OCI-LY7 (cell line): ENCODE measurements around the gene NDUFB2. TPM values are rescaled to one million over a fixed set of nuclear protein-coding genes. Genes with fewer than 3 reads are reported as not detected.
"Not testable (repeated sequence)": the region's sequence is repeated elsewhere in the genome, so short reads cannot be mapped to it uniquely, and the experiment has no call there.

ENCODE experiments used
- BruUV-seq: library from RNA; stranded (reverse); fragments of 400-500 nt; replicated peaks from 2 replicates; lab custom pipeline; 2021; lab: Mats Ljungman, UMichigan
- CTCF ChIA-PET: fragments of 300-600 bp; sonication (Branson Sonifier 250); formaldehyde crosslinking; loops from one replicate; lab custom pipeline; 2022; ENCODE audit warnings: antibody characterized with exemption; ENCODE audit not compliant: unreplicated experiment; lab: Charles Lee
- POLR2A ChIA-PET: fragments of 300-600 bp; sonication (Branson Sonifier 250); formaldehyde crosslinking; loops from one replicate; lab custom pipeline; 2022; ENCODE audit warnings: antibody characterized with exemption; lab: Charles Lee
- DNase-seq: peaks from one replicate; pipeline ENCODE4 v3.0.0-alpha.2; 2015; ENCODE audit warnings: low spot score
- H2AFZ ChIP-seq: fragments of 200-600 bp; sonication (generic), shearing (Covaris generic); 2 replicates; pipeline ENCODE4 v1.6.1; 2014; ENCODE audit warnings: mild to moderate bottlenecking, antibody characterized with exemption, low read length, moderate library complexity
- H3K27ac ChIP-seq: fragments of 200-600 bp; sonication (generic); 2 replicates; pipeline ENCODE4 v1.5.1; 2014; ENCODE audit warnings: mixed run types, low read depth, mild to moderate bottlenecking, moderate library complexity, low read length, inconsistent platforms; ENCODE audit not compliant: poor library complexity, severe bottlenecking
- H3K36me3 ChIP-seq: fragments of 200-600 bp; sonication (generic); 2 replicates; pipeline ENCODE4 v1.6.1; 2014; ENCODE audit warnings: mild to moderate bottlenecking, antibody characterized with exemption, low read length, moderate library complexity, mixed read lengths; ENCODE audit not compliant: insufficient read depth
- H3K4me1 ChIP-seq: fragments of 200-600 bp; sonication (generic); 2 replicates; pipeline ENCODE4 v1.5.1; 2014; ENCODE audit warnings: mild to moderate bottlenecking, low read length; ENCODE audit not compliant: insufficient read depth, poor library complexity, severe bottlenecking
- H3K4me2 ChIP-seq: fragments of 200-600 bp; sonication (generic); 2 replicates; pipeline ENCODE4 v1.6.1; 2014; ENCODE audit warnings: mild to moderate bottlenecking, low read length
- H3K4me3 ChIP-seq: fragments of 200-600 bp; sonication (generic); 2 replicates; pipeline ENCODE4 v1.5.1; 2014; ENCODE audit warnings: mild to moderate bottlenecking, low read depth, low read length; ENCODE audit not compliant: poor library complexity, severe bottlenecking
- H3K79me2 ChIP-seq: fragments of 200-600 bp; sonication (generic); 2 replicates; pipeline ENCODE4 v1.6.1; 2016; ENCODE audit warnings: low read depth, mild to moderate bottlenecking, low read length, moderate library complexity, mixed read lengths; ENCODE audit not compliant: insufficient read depth
- H3K9me2 ChIP-seq: fragments of 200-600 bp; sonication (generic); 2 replicates; pipeline ENCODE4 v1.6.1; 2016; ENCODE audit warnings: mild to moderate bottlenecking, low read length, mixed read lengths; ENCODE audit not compliant: insufficient read depth
- H3K9me3 ChIP-seq: fragments of 200-600 bp; sonication (generic); 2 replicates; pipeline ENCODE4 v1.6.1; 2014; ENCODE audit warnings: mild to moderate bottlenecking, mixed run types, low read length, mixed read lengths
- H4K20me1 ChIP-seq: fragments of 200-600 bp; sonication (generic); 2 replicates; pipeline ENCODE4 v1.6.1; 2014; ENCODE audit warnings: mild to moderate bottlenecking, antibody characterized with exemption, low read length, moderate library complexity, mixed read lengths; ENCODE audit not compliant: insufficient read depth
- EZH2phosphoT487 ChIP-seq: fragments of 200-600 bp; sonication (generic); IDR thresholded peaks from 2 replicates; pipeline ENCODE4 v1.6.1; 2018; ENCODE audit warnings: low read depth, borderline replicate concordance, mild to moderate bottlenecking, mixed run types, antibody characterized with exemption, low read length, moderate library complexity, mixed read lengths
- intact Hi-C: fragments of 100-400 bp; cut with micrococcal nuclease; formaldehyde crosslinking; loops from one replicate; pipeline ENCODE4 v1.10.0; 2022; ENCODE audit not compliant: unreplicated experiment
- total RNA-seq, 2 experiments: library from RNA; depleted of rRNA in 1 of 2; stranded (reverse); fragments of >200 nt in 1 of 2; shearing (Covaris generic) in 1 of 2; gene quantifications; 2 replicates each; pipeline ENCODE4 v1.2.3, GENCODE V29; 2014 to 2022
- TF ChIP-seq, protein P1 (sequence below): fragments of 200-600 bp; sonication (generic); conservative IDR thresholded peaks from 2 replicates; pipeline ENCODE4 v1.5.1; 2014; ENCODE audit warnings: mild to moderate bottlenecking, antibody characterized with exemption, low read length, moderate library complexity, mixed read lengths

NDUFB2 gene
- total RNA-seq, 2 experiments from 2014 or later: 114 to 139 TPM

DNA sequence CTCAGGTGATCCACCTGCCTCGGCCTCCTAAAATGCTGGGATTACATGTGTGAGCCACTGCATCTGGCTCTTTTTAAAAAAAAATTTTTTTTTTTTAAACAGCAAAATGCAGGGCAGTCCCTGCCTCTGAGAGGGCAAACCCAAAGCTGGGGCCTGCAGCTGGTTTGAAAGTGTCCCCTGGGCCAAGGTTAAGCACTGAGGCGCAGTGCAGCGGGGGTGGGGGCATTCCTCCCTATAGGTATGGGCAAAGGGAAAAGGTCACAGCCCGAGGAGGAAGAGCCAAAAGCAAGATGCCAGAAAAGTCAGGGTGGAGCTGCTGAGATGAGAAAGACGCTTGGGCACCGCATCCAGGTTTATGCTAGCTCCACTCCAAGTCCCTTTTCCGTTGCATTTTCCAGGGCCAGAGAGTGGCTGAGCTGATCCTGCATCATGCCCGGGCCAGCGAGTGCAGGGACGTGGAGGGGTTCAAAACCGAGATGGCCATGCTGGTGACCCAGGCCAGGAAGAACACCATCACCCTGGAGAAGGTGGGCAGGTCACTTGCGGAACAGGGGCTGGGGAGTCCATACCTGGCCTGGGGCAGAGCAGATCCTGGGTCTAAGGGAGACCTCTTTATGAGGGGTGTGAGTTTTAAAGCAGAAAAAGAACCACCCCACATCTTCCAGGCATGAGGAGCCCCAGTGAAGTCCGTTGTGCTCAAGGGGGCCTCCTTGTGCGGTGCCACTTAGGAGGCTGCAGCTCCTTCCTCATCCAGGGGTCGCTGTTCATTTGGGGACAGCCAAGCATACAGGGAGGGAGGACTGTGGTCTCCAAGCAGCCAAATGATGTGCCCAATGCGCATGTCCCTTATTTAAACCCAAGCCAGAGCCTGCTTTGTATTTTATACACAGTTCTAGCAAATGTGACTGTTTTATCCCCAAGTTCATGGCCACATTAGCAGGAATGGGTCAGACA lies 7.0 kb upstream of the NDUFB2 start:
- Histone ChIP-seq H3K4me3 (no peak overlapping the region), H3K36me3 (peaks cover 87% of the 10 kb centered on the region), H3K9me3 (no peaks in the 10 kb centered on the region), H3K27ac (no peak overlapping the region), H3K79me2 (no peaks in the 10 kb centered on the region), H3K4me2 (no peak overlapping the region), H3K4me1 (no peaks in the 10 kb centered on the region), H3K9me2 (no peaks in the 10 kb centered on the region), H4K20me1 (no peaks in the 10 kb centered on the region), H2AFZ (no peak overlapping the region)
- no peak for DNase-seq
- intact Hi-C loops: no loop called here
- TF ChIP-seq EZH2phosphoT487: no peak
- TF ChIP-seq, protein P1, sequence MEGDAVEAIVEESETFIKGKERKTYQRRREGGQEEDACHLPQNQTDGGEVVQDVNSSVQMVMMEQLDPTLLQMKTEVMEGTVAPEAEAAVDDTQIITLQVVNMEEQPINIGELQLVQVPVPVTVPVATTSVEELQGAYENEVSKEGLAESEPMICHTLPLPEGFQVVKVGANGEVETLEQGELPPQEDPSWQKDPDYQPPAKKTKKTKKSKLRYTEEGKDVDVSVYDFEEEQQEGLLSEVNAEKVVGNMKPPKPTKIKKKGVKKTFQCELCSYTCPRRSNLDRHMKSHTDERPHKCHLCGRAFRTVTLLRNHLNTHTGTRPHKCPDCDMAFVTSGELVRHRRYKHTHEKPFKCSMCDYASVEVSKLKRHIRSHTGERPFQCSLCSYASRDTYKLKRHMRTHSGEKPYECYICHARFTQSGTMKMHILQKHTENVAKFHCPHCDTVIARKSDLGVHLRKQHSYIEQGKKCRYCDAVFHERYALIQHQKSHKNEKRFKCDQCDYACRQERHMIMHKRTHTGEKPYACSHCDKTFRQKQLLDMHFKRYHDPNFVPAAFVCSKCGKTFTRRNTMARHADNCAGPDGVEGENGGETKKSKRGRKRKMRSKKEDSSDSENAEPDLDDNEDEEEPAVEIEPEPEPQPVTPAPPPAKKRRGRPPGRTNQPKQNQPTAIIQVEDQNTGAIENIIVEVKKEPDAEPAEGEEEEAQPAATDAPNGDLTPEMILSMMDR: no peak
- no TSS peak for BruUV-seq
- ChIA-PET CTCF (no interaction called here), POLR2A (no interaction called here)

DNA sequence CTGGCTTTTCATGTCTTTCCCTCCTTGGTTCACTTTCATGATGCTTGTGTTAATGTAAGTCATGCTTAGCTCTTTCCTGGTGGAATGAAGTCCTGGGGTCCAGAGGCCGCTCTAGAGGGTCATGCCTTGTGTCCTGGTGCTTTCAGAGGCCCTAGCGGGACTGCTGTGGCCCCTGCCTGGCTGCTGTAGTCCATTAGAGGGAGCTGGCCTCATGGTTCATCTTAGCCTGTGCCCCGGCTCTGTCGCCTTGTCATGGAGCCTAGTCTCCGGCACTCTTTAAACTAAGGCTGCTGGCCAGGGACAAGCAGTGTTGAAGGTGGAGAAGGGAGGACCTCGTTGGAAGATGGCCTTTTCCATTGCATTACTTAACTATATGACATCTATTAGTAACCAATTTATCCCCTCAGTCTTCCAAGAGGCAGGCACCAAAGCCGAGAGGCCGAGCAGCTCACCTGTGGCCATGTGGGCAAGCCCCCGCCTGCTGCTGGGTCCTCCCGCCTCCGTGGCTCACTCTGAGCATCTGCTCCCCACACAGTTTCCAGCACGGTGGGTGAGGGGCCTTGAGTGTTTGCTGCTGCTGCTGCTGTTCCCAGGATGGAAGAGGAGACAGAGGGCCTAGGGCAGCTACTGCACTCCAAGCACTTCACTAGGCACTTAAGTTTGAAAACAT lies 5.0 kb upstream of the NDUFB2 start:
- BruUV-seq: no TSS peak
- CTCF ChIA-PET: no interaction called here
- no peak overlapping the region for H2AFZ ChIP-seq

DNA sequence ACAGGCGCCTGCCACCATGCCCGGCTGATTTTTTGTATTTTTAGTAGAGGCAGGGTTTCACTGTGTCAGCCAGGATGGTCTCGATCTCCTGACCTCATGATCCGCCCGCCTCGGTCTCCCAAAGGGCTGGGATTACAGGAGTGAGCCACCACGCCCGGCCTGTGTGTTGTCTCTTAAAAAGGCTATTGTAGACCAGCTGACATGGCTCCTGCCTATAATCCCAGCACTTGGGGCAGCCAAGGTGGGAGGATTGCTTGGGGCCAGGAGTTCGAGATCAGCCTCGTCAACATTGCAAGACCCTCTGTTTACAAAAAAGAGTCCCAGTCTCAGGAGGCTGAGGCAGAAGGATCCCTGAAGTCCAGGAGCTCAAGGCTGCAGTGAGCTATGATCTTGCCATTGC lies 2.7 kb upstream of the NDUFB2 start:
- CTCF ChIA-PET: interaction anchor here (0.6 kb wide), 1 partner anchor 763 kb away, joined by 3 read pairs; no protein-coding TSS in a partner anchor
- H3K79me2 ChIP-seq: peaks cover 17% of the 10 kb centered on the region
- H4K20me1 ChIP-seq, H2AFZ ChIP-seq, H3K9me2 ChIP-seq, H3K4me2 ChIP-seq, H3K9me3 ChIP-seq, BruUV-seq, DNase-seq, H3K27ac ChIP-seq, H3K4me3 ChIP-seq, intact Hi-C loops: not testable (repeated sequence)
- POLR2A ChIA-PET: interaction anchor here (1.1 kb wide), 1 partner anchor 17 kb away, joined by 3 read pairs; no protein-coding TSS in a partner anchor
- peaks cover 66% of the 10 kb centered on the region for H3K36me3 ChIP-seq
- H3K4me1 ChIP-seq: peaks cover 21% of the 10 kb centered on the region

More for the DNA sequence above, 5.0 kb upstream of the NDUFB2 start:
- Histone ChIP-seq H3K4me2 (no peak overlapping the region), H3K4me1 (peaks cover 9% of the 10 kb centered on the region), H3K9me2 (no peaks in the 10 kb centered on the region), H3K4me3 (no peak overlapping the region), H3K9me3 (no peaks in the 10 kb centered on the region), H3K27ac (no peak overlapping the region), H4K20me1 (no peaks in the 10 kb centered on the region), H3K79me2 (no peaks in the 10 kb centered on the region), H3K36me3 (peaks cover 84% of the 10 kb centered on the region)
- TF ChIP-seq EZH2phosphoT487: no peak
- TF ChIP-seq, protein P1: no peak
- intact Hi-C loops: no loop called here
- no peak for DNase-seq
- POLR2A ChIA-PET: interaction anchor here (1.7 to 1.9 kb wide), 2 partner anchors 11 to 17 kb away, joined by 6 to 7 read pairs; no protein-coding TSS in a partner anchor
